ENCODE measurements around the gene ITFG1. TPM values are rescaled to one million over a fixed set of nuclear protein-coding genes. Genes with fewer than 3 reads are reported as not detected.

The ITFG1 gene
- total and polyA plus RNA-seq, 2 of the 8 experiments (the other 6 are each of a cell fraction or from before 2014, with no cell fraction given): 13.8 to 22.2 TPM

GRCh38 chr16:47180073-47180472 lies 280.8 kb downstream of the ITFG1 start (continued):
- TF ChIP-seq, protein P1, sequence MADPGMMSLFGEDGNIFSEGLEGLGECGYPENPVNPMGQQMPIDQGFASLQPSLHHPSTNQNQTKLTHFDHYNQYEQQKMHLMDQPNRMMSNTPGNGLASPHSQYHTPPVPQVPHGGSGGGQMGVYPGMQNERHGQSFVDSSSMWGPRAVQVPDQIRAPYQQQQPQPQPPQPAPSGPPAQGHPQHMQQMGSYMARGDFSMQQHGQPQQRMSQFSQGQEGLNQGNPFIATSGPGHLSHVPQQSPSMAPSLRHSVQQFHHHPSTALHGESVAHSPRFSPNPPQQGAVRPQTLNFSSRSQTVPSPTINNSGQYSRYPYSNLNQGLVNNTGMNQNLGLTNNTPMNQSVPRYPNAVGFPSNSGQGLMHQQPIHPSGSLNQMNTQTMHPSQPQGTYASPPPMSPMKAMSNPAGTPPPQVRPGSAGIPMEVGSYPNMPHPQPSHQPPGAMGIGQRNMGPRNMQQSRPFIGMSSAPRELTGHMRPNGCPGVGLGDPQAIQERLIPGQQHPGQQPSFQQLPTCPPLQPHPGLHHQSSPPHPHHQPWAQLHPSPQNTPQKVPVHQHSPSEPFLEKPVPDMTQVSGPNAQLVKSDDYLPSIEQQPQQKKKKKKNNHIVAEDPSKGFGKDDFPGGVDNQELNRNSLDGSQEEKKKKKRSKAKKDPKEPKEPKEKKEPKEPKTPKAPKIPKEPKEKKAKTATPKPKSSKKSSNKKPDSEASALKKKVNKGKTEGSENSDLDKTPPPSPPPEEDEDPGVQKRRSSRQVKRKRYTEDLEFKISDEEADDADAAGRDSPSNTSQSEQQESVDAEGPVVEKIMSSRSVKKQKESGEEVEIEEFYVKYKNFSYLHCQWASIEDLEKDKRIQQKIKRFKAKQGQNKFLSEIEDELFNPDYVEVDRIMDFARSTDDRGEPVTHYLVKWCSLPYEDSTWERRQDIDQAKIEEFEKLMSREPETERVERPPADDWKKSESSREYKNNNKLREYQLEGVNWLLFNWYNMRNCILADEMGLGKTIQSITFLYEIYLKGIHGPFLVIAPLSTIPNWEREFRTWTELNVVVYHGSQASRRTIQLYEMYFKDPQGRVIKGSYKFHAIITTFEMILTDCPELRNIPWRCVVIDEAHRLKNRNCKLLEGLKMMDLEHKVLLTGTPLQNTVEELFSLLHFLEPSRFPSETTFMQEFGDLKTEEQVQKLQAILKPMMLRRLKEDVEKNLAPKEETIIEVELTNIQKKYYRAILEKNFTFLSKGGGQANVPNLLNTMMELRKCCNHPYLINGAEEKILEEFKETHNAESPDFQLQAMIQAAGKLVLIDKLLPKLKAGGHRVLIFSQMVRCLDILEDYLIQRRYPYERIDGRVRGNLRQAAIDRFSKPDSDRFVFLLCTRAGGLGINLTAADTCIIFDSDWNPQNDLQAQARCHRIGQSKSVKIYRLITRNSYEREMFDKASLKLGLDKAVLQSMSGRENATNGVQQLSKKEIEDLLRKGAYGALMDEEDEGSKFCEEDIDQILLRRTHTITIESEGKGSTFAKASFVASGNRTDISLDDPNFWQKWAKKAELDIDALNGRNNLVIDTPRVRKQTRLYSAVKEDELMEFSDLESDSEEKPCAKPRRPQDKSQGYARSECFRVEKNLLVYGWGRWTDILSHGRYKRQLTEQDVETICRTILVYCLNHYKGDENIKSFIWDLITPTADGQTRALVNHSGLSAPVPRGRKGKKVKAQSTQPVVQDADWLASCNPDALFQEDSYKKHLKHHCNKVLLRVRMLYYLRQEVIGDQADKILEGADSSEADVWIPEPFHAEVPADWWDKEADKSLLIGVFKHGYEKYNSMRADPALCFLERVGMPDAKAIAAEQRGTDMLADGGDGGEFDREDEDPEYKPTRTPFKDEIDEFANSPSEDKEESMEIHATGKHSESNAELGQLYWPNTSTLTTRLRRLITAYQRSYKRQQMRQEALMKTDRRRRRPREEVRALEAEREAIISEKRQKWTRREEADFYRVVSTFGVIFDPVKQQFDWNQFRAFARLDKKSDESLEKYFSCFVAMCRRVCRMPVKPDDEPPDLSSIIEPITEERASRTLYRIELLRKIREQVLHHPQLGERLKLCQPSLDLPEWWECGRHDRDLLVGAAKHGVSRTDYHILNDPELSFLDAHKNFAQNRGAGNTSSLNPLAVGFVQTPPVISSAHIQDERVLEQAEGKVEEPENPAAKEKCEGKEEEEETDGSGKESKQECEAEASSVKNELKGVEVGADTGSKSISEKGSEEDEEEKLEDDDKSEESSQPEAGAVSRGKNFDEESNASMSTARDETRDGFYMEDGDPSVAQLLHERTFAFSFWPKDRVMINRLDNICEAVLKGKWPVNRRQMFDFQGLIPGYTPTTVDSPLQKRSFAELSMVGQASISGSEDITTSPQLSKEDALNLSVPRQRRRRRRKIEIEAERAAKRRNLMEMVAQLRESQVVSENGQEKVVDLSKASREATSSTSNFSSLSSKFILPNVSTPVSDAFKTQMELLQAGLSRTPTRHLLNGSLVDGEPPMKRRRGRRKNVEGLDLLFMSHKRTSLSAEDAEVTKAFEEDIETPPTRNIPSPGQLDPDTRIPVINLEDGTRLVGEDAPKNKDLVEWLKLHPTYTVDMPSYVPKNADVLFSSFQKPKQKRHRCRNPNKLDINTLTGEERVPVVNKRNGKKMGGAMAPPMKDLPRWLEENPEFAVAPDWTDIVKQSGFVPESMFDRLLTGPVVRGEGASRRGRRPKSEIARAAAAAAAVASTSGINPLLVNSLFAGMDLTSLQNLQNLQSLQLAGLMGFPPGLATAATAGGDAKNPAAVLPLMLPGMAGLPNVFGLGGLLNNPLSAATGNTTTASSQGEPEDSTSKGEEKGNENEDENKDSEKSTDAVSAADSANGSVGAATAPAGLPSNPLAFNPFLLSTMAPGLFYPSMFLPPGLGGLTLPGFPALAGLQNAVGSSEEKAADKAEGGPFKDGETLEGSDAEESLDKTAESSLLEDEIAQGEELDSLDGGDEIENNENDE (IDR thresholded peaks at IDR 0.05; ENCODE audit: insufficient replicate concordance, low read length): no peak
- TF ChIP-seq ZNF274 (IDR thresholded peaks at IDR 0.05; ENCODE audit: borderline replicate concordance, extremely low read depth, low read length) (no peak), CBX5 (IDR thresholded peaks at IDR 0.05; ENCODE audit: low read depth, low read length) (no peak), NRF1 (IDR thresholded peaks at IDR 0.05; ENCODE audit: low read depth, low read length) (no peak)

All from H1 (cell line).